Measurements from ENCODE around the gene ASB1.
A peak's percentile ranks its signal among the peaks of the same experiment; 100 is the strongest.
"Not testable (repeated sequence)": the region's sequence is repeated elsewhere in the genome, so short reads cannot be mapped to it uniquely, and the experiment has no call there.

ASB1 gene

DNA sequence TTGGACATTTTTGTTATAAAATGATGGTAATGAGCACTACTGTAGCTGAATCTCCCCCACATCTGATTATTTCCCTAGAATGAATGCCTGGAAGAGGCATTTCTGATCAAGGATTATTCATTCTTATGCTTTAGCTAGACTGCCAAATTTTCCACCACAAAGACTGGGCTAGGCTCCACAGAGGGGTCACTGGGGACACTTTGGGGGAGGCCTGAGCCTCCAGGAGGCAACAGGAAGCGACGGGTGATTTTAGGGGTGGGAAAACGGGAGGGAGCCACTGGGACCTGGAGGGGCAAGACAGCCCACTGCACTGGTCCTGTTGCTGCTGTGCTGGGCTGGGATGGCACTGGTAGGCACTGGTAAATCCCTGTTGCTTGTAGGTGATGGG is 2.4 kb upstream of the ASB1 start:
- DNase-seq, result no peak

DNA sequence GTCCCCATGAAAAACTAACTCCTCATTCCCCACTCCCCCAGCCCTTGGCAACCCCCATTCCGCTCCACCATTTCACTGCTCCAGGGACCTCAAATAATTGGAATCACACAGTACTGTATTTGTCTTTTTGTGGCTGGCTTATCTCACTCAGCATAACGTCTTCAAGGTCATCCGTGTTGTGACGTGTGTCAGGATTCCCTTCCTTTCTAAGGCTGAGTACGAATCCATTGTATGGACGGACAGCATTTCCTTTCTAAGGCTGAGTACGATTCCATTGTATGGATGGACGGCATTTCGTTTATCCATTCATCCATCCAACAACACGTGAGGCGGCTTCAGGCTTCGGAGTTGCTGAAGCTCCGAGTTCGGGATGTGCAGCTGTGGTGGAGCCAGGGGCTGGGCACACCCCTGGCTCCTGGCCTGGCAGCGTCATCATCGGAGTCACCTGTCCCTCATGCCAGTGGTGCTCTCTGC is 1.2 kb upstream of the ASB1 start:
- DNase-seq, result no peak

- peak; percentile 90 for DNase-seq
These were observed 654 bp upstream of the ASB1 start for GRCh38 chr2:238425979-238426567.

GRCh38 chr2:238427435-238428162 is 872 bp downstream of the ASB1 start:
- DNase-seq, result no peak

- no peak for DNase-seq
These were observed 2.1 kb downstream of the ASB1 start for GRCh38 chr2:238428866-238429265.

DNA sequence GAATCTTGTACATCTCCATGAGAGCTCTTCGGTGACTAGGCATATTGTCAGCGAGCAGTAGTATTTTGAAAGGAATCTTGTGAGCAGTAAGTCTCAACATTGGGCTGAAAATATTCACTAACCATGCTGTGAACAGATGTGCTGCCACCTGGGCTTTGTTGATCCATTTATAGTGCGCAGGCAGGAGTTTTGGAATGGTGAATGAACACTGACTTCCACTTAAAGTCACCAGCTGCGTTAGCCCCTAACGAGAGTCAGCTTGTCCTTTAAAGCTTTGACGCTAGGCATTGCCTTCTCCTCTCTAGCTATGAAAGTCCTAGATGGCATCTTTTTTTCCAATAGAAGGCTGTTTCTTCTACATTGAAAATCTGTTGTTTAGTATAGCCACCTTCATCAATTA is 4.1 kb downstream of the ASB1 start:
- DNase-seq, result no peak

DNA sequence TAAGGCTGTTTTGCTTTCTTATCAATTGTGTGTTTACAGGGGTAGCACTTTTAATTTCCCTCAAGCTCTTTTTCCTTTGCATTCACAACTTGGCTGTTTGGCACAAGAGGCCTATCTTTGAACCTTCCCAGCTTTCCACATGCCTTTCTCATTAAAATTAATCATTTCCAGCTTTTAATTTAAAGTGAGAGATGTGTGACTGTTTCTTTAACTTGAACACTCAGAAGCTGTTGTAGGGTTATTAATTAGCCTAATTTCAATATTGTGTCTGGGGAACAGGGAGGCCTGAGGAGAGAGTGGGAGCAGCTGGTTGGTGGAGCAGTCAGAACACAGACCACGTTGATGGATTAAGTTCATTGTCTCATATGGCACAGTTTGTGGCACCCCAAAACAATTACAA is 4.7 kb downstream of the ASB1 start:
- DNase-seq, result no peak

- DNase-seq, result no peak
These were observed 6.7 kb downstream of the ASB1 start for GRCh38 chr2:238433300-238433915.

DNA sequence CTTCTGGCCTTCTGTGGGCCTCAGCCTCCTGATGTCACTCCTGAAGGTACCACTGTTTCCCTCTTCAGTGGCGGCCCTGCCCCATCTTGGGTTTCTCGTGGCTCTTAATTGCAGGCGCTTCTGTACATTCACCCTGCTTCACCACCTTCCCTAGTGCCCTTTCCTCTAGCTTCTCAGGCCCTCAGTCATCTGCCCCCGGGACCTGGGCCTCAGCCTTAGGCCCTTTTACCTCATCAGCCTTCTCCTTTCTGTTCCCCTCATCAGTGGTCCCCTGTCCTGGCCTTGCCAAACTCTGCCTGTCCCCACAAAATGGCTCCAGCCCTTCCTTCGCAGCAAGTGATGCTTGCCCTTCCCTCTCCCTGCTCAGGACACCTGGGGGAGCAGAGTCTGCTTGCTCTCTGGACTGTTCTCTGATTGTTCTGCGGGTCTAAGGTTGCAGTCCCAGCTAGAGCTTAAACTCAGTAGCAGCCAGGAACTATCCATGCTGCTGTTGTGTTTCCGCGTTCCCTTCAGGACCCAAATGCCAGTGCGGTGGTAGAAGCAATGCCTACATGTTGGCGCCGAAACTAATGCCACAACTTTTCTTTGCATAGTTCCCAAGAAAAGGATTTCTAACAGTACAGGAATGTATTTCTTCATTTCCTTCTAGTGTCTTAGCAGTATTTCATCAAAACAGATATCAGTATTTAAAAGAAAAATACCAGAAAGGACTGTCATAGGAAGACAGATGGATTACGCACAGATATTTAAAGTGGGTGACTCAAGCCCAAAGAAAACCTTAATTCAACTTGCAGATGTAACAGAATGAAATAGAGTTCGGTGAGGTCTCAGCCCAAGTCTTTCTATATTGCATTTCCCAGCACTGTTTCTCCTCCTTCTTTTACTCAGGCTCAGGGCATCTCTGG is 7.5 kb downstream of the ASB1 start:
- DNase-seq, result no peak

DNA sequence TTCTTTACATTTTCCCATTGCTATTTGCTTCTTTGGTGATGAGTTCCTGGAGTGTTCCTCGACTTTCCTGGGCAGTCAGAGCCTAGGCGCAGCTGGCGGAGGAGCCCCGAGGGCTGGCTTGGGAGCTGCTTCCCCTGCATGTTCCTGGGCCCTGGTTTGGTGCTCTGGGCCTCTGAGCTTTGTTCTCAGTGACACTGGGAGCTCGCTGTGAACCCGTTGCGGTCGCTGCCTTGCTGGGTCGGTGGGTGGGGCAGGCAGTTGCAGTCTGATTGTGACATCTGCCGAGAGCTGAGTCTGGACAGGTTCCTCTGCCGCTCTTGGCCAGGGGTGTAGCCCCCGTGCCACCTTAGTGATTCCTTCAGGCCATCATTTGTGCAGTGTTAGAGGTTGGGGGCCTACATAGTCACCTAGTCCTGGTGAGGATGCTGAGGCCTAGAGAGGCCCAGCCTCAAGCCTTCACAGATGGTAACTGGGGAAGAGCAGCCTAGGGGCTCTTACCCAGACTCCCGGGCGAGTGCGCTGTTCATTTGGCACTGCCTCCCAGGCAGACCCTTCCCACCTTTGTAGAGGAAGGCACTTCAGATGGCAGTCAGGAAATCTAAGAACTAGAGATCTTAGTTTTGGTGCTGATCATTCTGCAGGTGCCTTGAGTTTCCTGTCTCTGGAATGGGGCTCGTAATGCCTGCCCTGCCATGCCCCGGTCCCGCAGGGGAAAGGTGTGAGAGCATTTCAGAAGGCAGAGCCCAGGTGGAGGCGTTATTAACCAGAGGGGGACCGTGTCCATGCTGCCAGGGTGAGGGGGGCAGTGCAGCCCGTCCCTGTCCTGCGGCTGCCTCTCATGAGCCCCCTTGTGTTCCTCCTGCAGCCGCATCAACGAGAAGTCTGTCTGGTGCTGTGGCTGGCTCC is 8.4 kb downstream of the ASB1 start:
- DNase-seq, result no peak

GRCh38 chr2:238435752-238436096 is 9.0 kb downstream of the ASB1 start:
- no peak for DNase-seq

GRCh38 chr2:238438856-238439849 is 12.4 kb downstream of the ASB1 start:
- DNase-seq, result no peak

DNA sequence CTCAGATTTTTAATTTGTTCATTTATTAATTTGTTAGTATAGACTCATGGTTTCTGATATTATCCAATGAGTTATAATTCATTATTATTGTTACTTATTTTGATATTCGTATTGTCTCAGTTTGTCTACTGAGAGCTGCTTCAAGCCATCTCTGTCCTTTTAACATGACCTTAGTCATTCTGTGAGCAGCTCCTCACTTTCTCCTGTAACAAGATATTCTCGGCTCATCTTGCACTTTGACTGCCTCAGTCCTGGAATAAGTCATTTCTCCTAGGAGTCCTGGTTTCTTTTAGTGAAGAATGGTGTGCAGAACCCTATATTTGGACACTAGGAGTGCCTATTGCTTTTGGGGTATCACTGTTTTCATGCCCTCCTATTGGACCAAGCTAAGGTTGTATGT is 13.2 kb downstream of the ASB1 start:
- DNase-seq, result no peak

DNA sequence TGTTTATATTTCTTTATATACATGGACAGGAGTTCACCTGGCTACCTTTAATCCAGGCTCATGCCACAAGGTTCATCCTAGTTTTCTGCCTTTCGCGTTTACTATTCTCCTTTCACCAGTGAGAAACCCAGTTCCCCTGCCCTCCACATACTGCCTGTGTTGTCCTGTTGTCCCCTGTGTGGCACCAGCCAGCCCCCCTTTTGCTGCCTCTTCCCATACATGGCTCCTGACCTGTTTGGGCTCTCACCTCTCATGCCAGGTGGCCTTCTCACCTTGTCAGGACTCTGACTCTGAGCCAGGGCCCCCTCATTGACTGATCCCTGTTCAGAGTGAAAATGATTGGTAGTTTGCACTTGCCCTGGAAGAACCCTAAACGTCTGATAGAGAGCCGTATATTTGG is 13.6 kb downstream of the ASB1 start:
- DNase-seq, result no peak

DNA sequence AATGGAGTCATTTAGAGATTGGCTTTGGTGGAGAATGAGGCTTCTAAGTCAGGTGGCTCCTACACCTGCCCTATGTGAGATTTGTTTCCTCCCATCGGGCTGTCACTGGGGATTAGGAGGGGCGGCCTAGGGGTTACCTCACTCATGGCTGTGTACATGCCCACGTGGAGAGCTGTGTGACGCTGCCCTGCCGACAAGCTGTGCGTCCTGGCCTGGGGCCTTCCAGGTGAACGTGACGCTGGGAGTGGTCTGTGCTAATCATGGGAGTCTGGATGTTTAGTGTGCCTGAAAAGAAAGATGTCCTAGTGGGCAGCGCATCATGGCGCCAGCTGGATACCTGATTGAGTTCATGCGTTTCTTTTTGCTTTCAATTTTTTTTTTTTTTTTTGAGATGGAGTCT is 14.0 kb downstream of the ASB1 start:
- no peak for DNase-seq

DNA sequence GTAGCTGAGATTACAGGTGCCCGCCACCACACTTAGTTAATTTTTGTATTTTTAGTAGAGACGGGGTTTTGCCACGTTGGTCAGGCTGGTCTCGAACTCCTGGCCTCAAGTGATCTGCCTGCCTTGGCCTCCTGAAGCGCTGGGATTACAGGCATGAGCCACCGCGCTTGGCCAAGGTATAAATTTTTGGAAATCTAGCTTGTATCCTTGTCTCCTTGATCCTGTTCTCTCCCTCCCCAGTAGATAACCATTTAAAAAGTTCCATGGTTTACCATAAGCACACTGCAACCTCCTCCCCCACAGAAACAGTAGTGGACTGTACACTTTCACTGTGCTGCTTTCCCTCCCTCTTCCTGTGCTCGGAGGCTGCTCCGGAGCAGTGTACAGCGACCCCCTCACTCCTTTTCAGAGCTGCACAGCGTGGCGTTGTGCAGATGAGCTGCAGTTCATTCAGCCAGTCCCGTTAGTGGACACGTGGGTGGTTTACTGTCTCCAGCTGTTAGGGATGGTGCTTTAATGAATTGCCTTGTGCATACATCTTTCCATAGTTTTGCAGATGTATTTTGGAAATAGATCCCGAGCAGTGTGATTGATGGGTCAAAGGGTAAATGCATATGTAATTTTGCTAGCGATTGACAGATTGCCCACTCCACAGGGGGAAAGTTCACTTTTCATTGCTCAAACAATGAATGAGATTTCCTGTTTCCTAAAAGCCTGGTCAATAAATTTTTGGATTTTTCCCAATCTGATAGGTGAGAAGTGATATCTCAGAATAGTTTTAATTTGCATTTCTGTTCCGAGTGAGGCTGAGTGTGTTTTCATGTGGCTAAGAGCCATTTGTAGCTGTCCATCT is 14.8 kb downstream of the ASB1 start:
- DNase-seq, result peak; percentile 13

- not testable (repeated sequence) for DNase-seq
These were observed 15.5 kb downstream of the ASB1 start for GRCh38 chr2:238442257-238442656.

GRCh38 chr2:238444242-238444641 is 17.5 kb downstream of the ASB1 start:
- DNase-seq, result no peak

DNA sequence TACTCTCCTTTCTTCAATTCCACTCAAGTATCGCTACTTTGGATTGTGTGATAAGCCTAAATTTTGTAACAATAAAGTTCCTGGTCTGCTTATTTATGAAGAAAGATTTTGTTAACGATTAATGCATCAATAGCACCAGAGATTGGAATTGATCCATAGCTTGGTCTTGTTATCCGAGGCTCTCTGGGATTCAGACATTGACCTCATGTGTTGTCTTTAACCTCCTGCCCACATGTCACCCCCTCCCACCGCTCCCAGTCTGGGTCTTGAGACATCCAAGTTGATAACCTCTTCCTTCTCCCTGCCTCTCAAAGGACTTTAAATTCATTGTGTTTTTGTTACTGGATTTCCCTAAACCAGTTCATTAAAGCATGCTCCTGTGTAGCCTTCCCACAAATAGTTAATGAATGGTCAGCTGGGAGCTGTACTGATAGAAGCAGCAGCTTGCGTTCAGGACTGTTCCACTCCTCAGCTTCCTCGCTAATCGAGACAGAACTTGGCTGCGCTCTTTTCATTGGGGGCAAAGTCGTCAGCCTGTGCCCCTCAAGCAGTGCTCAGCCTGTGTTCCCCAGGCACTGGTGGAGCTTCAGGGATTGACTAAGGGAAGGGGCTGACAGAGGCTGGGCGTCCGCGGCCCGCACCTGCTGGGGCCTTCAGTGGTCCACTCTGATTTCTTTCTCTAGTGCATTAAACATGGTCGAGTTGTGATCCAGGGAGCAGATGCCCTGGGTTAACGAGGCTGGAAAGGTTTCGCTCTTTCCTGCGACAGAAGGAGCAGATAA is 18.9 kb downstream of the ASB1 start:
- DNase-seq, result no peak

Measured in NCI-H146 (cell line).